Upper lobe of right lung (tissue), 1 donor: ENCODE results near the gene OR10H5. TPM values are rescaled to one million over a fixed set of nuclear protein-coding genes. Genes with fewer than 3 reads are reported as not detected.

Experiments used
- ATAC-seq: fragments of 200-7000 bp; cut with Tn5 transposase; one replicate; pipeline ENCODE4 v1.9.1; 2020; ENCODE audit warnings: mild to moderate bottlenecking, moderate library complexity
- DNase-seq: peaks from one replicate; pipeline ENCODE4 v3.0.0-alpha.2; 2020
- H3K27ac ChIP-seq: fragments of 200-600 bp; one replicate; pipeline ENCODE4 v1.8.0; 2022
- H3K27me3 ChIP-seq: fragments of 200-600 bp; one replicate; pipeline ENCODE4 v1.8.0; 2022; ENCODE audit warnings: mild to moderate bottlenecking
- H3K36me3 ChIP-seq: fragments of 200-600 bp; one replicate; pipeline ENCODE4 v1.8.0; 2022
- H3K4me1 ChIP-seq: fragments of 200-600 bp; one replicate; pipeline ENCODE4 v1.8.0; 2022
- H3K4me3 ChIP-seq: fragments of 200-600 bp; one replicate; pipeline ENCODE4 v1.8.0; 2022; ENCODE audit warnings: mild to moderate bottlenecking
- H3K9me3 ChIP-seq: fragments of 200-600 bp; one replicate; pipeline ENCODE4 v1.8.0; 2022
- CTCF ChIP-seq: fragments of 200-600 bp; IDR thresholded peaks from one replicate; pipeline ENCODE4 v1.8.0; 2022; ENCODE audit warnings: antibody characterized with exemption
- intact Hi-C: fragments of 100-400 bp; cut with DNase I; formaldehyde crosslinking; loops from one replicate; pipeline ENCODE4 v1.11.0; 2022
- long read RNA-seq: library from polyadenylated mRNA; unstranded; transcript quantifications from one replicate; pipeline ENCODE4 v2.0.0, GENCODE V29; 2021
- total RNA-seq: library from RNA; stranded (reverse); fragmentation: NEBNext Ultra II Directional; extraction: Animal tissue kit (Norgen Biotek cat#: 25700); gene quantifications from one replicate; pipeline ENCODE4 v1.2.1, GENCODE V29; 2021
- donor health status: DM: no; HTN: yes; CAD: no; lungs with severe emphysema.

OR10H5 gene, protein sequence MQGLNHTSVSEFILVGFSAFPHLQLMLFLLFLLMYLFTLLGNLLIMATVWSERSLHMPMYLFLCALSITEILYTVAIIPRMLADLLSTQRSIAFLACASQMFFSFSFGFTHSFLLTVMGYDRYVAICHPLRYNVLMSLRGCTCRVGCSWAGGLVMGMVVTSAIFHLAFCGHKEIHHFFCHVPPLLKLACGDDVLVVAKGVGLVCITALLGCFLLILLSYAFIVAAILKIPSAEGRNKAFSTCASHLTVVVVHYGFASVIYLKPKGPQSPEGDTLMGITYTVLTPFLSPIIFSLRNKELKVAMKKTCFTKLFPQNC
- not detected for total RNA-seq
- long read RNA-seq = 0 reads

- no peaks in the 10 kb centered on the region for H3K4me1 ChIP-seq
- no peak within 1 kb of the TSS for H3K4me3 ChIP-seq
- no peak within 1 kb of the TSS for H3K27ac ChIP-seq
- TF ChIP-seq CTCF = no peak
- intact Hi-C loops = no loop called here
- H3K36me3 ChIP-seq = no peaks in the 10 kb centered on the region
- ATAC-seq (no peak), DNase-seq (no peak)
- no peaks in the 10 kb centered on the region for H3K27me3 ChIP-seq
- H3K9me3 ChIP-seq = no peaks in the 10 kb centered on the region
Observed at GRCh38 chr19:15787611-15788155, at the start of gene OR10H5. Gene OR10H5, plus strand, starts transcription at chr19:15787661. Its CDS starts 6,388 bp downstream, at chr19:15794049.

- H3K4me3 ChIP-seq = no peak within 1 kb of the TSS
- ATAC-seq (no peak), DNase-seq (no peak)
- no peaks in the 10 kb centered on the region for H3K27me3 ChIP-seq
- H3K27ac ChIP-seq = no peak within 1 kb of the TSS
- H3K9me3 ChIP-seq = no peaks in the 10 kb centered on the region
- H3K4me1 ChIP-seq = no peaks in the 10 kb centered on the region
- TF ChIP-seq CTCF = no peak
- no peaks in the 10 kb centered on the region for H3K36me3 ChIP-seq
- intact Hi-C loops = no loop called here
Observed at GRCh38 chr19:15737722-15738121, 49.7 kb upstream of the OR10H5 start, which contains the start of gene OR10H3. Gene OR10H3, plus strand, starts transcription at chr19:15737985. Its CDS starts 3,408 bp downstream, at chr19:15741393.

GRCh38 chr19:15740785-15741184, 46.7 kb upstream of the OR10H5 start:
- H3K27ac ChIP-seq = no peak overlapping the region
- no peak overlapping the region for H3K4me3 ChIP-seq
- H3K4me1 ChIP-seq = no peaks in the 10 kb centered on the region
- no peaks in the 10 kb centered on the region for H3K36me3 ChIP-seq
- TF ChIP-seq CTCF = no peak
- intact Hi-C loops = no loop called here
- no peaks in the 10 kb centered on the region for H3K9me3 ChIP-seq
- H3K27me3 ChIP-seq = peaks cover 7% of the 10 kb centered on the region
- no peak for DNase-seq
- no peak for ATAC-seq

DNA sequence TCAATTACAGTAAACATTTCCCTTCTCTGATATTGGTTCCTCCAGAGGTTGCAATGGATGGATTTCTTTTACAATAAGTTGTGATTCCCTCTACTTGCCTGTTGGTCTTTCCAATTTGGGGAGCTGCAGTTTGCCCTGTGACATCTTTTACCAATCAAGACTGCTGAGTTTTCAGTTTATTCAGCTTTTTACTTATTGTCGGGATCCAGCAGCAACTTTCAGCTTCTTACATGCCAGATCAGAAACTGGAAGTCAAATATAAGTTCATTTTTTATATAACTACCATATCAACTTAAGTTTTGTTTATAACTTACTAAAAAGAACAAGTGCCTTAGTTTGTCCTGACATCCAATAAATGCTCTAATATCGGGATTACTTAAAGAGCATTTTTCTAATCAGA, 39.2 kb upstream of the OR10H5 start:
- H3K36me3 ChIP-seq = no peaks in the 10 kb centered on the region
- ATAC-seq (no peak), DNase-seq (no peak)
- no peak for TF ChIP-seq CTCF
- peaks cover 39% of the 10 kb centered on the region for H3K27me3 ChIP-seq
- H3K27ac ChIP-seq = no peak overlapping the region
- no peaks in the 10 kb centered on the region for H3K9me3 ChIP-seq
- H3K4me1 ChIP-seq = no peaks in the 10 kb centered on the region
- intact Hi-C loops = no loop called here
- no peak overlapping the region for H3K4me3 ChIP-seq

DNA sequence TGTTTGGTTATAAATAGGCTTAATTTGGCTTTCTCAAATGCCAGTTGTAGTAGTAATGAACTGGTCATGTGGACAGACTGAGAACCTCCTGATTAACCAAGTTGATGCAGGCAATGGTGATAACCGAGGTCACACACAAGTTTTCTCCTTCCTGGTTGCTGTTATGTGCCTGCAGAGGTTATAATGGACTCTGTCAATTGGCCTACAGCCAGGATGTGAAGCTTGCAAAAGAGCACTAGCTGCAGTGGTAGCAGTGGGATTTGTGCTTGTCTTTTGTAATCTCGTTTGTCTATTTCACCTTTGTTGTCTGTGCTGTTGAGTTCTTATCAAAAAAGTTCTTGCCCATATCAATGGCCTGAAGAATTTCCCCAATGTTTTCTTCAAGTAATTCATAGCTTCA, 29.1 kb upstream of the OR10H5 start:
- H3K9me3 ChIP-seq = no peaks in the 10 kb centered on the region
- H3K4me1 ChIP-seq = no peaks in the 10 kb centered on the region
- no peak for TF ChIP-seq CTCF
- ATAC-seq = no peak
- peaks cover 16% of the 10 kb centered on the region for H3K27me3 ChIP-seq
- H3K27ac ChIP-seq = no peak overlapping the region
- no peaks in the 10 kb centered on the region for H3K36me3 ChIP-seq
- no peak for DNase-seq
- intact Hi-C loops = no loop called here
- no peak overlapping the region for H3K4me3 ChIP-seq
